GM19035 (cell line): ENCODE results near the gene DDX56.
"Not testable (repeated sequence)": the region's sequence is repeated elsewhere in the genome, so short reads cannot be mapped to it uniquely, and the experiment has no call there.

Experiments used
- ATAC-seq: cut with Tn5 transposase; IDR thresholded peaks from one replicate; pipeline ENCODE4 v1.9.1; 2021; ENCODE audit not compliant: unreplicated experiment

The DDX56 gene

GRCh38 chr7:44565097-44565794 is 8.5 kb downstream of the DDX56 start:
- ATAC-seq: peak; percentile 76

GRCh38 chr7:44564606-44565005 is 9.1 kb downstream of the DDX56 start:
- ATAC-seq: no peak

- ATAC-seq: no peak
Observed at GRCh38 chr7:44563171-44563679, 10.5 kb downstream of the DDX56 start.

- not testable (repeated sequence) for ATAC-seq
Observed at GRCh38 chr7:44562622-44562962, 11.1 kb downstream of the DDX56 start.

GRCh38 chr7:44561962-44562621 is 11.6 kb downstream of the DDX56 start:
- ATAC-seq: no peak

- ATAC-seq: no peak
Observed at GRCh38 chr7:44561481-44561880, 12.2 kb downstream of the DDX56 start.

GRCh38 chr7:44559485-44559884 is 14.2 kb downstream of the DDX56 start:
- ATAC-seq: no peak

GRCh38 chr7:44557485-44557884 is 16.2 kb downstream of the DDX56 start:
- no peak for ATAC-seq

GRCh38 chr7:44555350-44555749 is 18.4 kb downstream of the DDX56 start:
- ATAC-seq: no peak

GRCh38 chr7:44552473-44553005 is 21.2 kb downstream of the DDX56 start:
- not testable (repeated sequence) for ATAC-seq

- ATAC-seq: no peak
Observed at GRCh38 chr7:44549457-44549856, 24.3 kb downstream of the DDX56 start.

GRCh38 chr7:44548893-44549292 is 24.8 kb downstream of the DDX56 start:
- ATAC-seq: no peak

GRCh38 chr7:44547536-44548231 is 26.0 kb downstream of the DDX56 start:
- no peak for ATAC-seq

- no peak for ATAC-seq
Observed at GRCh38 chr7:44541876-44542610, 31.7 kb downstream of the DDX56 start.

GRCh38 chr7:44541028-44541869 is 32.5 kb downstream of the DDX56 start, which contains the start of gene NPC1L1:
TSS of gene NPC1L1 (minus strand) at chr7:44541330. CDS start at chr7:44541259, 71 bp downstream.
- no peak for ATAC-seq

- no peak for ATAC-seq
Observed at GRCh38 chr7:44540592-44541027, 33.1 kb downstream of the DDX56 start.

GRCh38 chr7:44539669-44540506 is 33.8 kb downstream of the DDX56 start:
- no peak for ATAC-seq

GRCh38 chr7:44538798-44539668 is 34.7 kb downstream of the DDX56 start:
- ATAC-seq: no peak
